Body of pancreas (tissue), 4 donors: ENCODE measurements around the gene SPAG9. TPM values are rescaled to one million over a fixed set of nuclear protein-coding genes. Genes with fewer than 3 reads are reported as not detected.

Experiments used
- ATAC-seq: fragments of 150-250 bp; one replicate; pipeline ENCODE4 v1.9.1; 2016
- DNase-seq, 4 donors: peaks; one replicate each; pipeline ENCODE4 v3.0.0-alpha.2; 2019
- H3K27ac ChIP-seq, 4 donors: fragments of 200-600 bp; sonication (generic); 1 replicate in 3 of 4; 2 replicates in 1 of 4; pipeline versions ENCODE4 v1.5.1 to v1.6.1; 2016 to 2019; ENCODE audit warnings: mild to moderate bottlenecking in 1 of 4, mixed read lengths in 1 of 4, moderate library complexity in 1 of 4
- H3K27me3 ChIP-seq, 2 donors: fragments of 200-600 bp; sonication (generic); one replicate each; pipeline ENCODE4 v1.6.0; 2016; ENCODE audit warnings: mild to moderate bottlenecking in 1 of 2
- H3K36me3 ChIP-seq, 2 donors: fragments of 200-600 bp; sonication (generic); replicated peaks in 1 of 2; 2 replicates each; pipeline ENCODE4 v1.5.1; 2016; ENCODE audit warnings: low read depth in 2 of 2; ENCODE audit not compliant: insufficient read depth in 1 of 2
- H3K4me1 ChIP-seq: fragments of 200-600 bp; sonication (generic); one replicate; pipeline ENCODE4 v1.6.0; 2016
- H3K4me3 ChIP-seq, 2 donors: fragments of 200-600 bp; sonication (generic); 1 replicate in 1 of 2; 2 replicates in 1 of 2; pipeline ENCODE4 v1.5.1; 2016 to 2019
- H3K9me3 ChIP-seq, 3 donors: fragments of 200-600 bp; sonication (generic); 1 replicate in 2 of 3; 2 replicates in 1 of 3; pipeline ENCODE4 v1.5.1; 2016
- POLR2A ChIP-seq, 3 donors: fragments of 450-650 bp; IDR thresholded peaks; one replicate each; pipeline ENCODE4 v1.6.1; 2016; ENCODE audit warnings: antibody characterized with exemption in 3 of 3, mild to moderate bottlenecking in 2 of 3
- WGBS, 2 donors: methylation state at CpG; one replicate each; pipeline ENCODE4 v1.1.5; 2017; 5-methylcytosine and 5-hydroxymethylcytosine counted together
- intact Hi-C: fragments of 100-400 bp; cut with DNase I; formaldehyde crosslinking; loops from one replicate; pipeline ENCODE4 v1.15.1; 2023
- total RNA-seq, 2 donors: library from RNA; depleted of rRNA; stranded (reverse); fragments of >200 nt; gene quantifications; one replicate each; pipeline ENCODE4 v1.1.0, GENCODE V29; 2016
- TF ChIP-seq, protein P1 (sequence below), 7 experiments: fragments of 450-650 bp in 4 of 7; fragments of 200-600 bp in 3 of 7; sonication (generic) in 3 of 7; IDR thresholded peaks; one replicate each; pipeline ENCODE4 v1.5.1; 2016 to 2019; ENCODE audit warnings: antibody characterized with exemption in 7 of 7

Gene SPAG9
- total RNA-seq, 2 donors from 2014 or later = 49.8 to 76.8 TPM

DNA sequence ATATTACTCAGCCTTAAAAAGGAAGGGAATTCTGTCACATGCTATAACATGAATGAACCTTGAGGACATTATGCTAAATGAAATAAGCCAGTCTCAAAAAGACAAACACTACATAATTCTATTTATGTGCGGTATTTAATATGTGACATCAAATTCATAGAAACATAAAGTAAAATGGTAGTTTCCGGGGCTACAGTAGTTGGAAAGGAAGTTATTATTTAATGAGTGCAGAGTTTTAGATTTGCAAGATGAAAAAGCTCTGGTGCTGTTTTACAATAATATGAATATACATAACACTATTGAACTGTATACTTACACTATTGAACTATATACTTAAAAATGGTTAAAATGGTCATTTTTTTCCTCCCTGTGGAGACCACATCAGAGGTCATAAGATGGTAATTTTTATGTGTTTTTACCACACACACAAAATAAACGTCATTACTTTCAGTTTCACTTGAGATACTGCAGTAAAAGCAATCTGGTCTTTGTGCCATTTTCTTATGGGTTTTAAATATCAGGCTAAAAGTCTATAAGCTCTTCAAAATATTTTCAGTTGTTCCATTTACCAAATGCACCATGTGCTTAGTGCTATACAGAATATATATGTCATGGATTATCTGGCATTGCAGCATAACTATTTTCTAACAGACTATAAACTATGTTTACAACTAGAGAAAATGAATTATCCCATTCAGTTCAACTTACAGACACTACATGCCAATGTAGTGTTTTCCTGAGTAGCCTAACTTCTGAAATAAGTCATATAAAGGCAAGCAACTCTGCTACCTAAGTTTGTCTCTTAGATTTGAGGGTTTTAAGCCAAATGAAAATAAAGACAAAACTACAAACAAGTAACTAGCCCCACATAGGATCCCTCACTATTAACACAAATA is 90.9 kb downstream of the SPAG9 start:
- H3K9me3 ChIP-seq = no peaks in the 10 kb centered on the region
- H3K27ac ChIP-seq = peak overlapping the region in 3 of 4 donors; percentile 9 to 69 (median 31)
- no peaks in the 10 kb centered on the region for H3K36me3 ChIP-seq
- no peak for ATAC-seq
- H3K27me3 ChIP-seq = no peaks in the 10 kb centered on the region
- 50 to 58% methylated on average over 3 of the region's 3 CpGs for WGBS, 2 donors
- DNase-seq = no peak
- no peak for TF ChIP-seq POLR2A (IDR thresholded peaks at IDR 0.05)
- TF ChIP-seq, protein P1, sequence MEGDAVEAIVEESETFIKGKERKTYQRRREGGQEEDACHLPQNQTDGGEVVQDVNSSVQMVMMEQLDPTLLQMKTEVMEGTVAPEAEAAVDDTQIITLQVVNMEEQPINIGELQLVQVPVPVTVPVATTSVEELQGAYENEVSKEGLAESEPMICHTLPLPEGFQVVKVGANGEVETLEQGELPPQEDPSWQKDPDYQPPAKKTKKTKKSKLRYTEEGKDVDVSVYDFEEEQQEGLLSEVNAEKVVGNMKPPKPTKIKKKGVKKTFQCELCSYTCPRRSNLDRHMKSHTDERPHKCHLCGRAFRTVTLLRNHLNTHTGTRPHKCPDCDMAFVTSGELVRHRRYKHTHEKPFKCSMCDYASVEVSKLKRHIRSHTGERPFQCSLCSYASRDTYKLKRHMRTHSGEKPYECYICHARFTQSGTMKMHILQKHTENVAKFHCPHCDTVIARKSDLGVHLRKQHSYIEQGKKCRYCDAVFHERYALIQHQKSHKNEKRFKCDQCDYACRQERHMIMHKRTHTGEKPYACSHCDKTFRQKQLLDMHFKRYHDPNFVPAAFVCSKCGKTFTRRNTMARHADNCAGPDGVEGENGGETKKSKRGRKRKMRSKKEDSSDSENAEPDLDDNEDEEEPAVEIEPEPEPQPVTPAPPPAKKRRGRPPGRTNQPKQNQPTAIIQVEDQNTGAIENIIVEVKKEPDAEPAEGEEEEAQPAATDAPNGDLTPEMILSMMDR (IDR thresholded peaks at IDR 0.05) = no peak
- intact Hi-C loops = no loop called here
- no peak overlapping the region for H3K4me3 ChIP-seq
- no peaks in the 10 kb centered on the region for H3K4me1 ChIP-seq

DNA sequence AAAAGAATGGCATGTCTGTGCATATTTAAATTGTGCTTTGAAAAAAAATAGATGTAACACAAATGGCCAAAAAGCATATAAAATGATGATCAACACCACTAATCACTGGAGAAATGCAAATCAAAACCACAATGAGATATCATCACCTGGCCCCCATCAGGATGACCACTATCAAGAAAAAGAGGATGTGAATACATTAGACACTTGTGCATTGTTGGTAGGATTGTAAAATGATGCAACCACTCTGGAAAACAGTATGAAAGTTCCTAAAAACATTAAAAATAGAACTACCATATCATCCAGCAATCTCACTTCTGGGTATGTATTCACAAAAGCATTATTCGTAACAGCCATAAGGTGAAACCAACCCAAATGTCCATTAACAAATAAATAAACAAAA is 91.5 kb downstream of the SPAG9 start:
- H3K4me1 ChIP-seq = no peaks in the 10 kb centered on the region
- no peaks in the 10 kb centered on the region for H3K9me3 ChIP-seq
- no peaks in the 10 kb centered on the region for H3K36me3 ChIP-seq
- no peak overlapping the region for H3K4me3 ChIP-seq
- WGBS, 2 donors = 63 to 85% methylated on average over 1 of the region's 1 CpG
- H3K27me3 ChIP-seq = no peaks in the 10 kb centered on the region
- no peak for TF ChIP-seq POLR2A (IDR thresholded peaks at IDR 0.05)
- TF ChIP-seq, protein P1 (IDR thresholded peaks at IDR 0.05) = no peak
- intact Hi-C loops = no loop called here
- peak overlapping the region in 3 of 4 donors; percentile 5 to 69 (median 31) for H3K27ac ChIP-seq
- ATAC-seq (no peak), DNase-seq (no peak)

DNA sequence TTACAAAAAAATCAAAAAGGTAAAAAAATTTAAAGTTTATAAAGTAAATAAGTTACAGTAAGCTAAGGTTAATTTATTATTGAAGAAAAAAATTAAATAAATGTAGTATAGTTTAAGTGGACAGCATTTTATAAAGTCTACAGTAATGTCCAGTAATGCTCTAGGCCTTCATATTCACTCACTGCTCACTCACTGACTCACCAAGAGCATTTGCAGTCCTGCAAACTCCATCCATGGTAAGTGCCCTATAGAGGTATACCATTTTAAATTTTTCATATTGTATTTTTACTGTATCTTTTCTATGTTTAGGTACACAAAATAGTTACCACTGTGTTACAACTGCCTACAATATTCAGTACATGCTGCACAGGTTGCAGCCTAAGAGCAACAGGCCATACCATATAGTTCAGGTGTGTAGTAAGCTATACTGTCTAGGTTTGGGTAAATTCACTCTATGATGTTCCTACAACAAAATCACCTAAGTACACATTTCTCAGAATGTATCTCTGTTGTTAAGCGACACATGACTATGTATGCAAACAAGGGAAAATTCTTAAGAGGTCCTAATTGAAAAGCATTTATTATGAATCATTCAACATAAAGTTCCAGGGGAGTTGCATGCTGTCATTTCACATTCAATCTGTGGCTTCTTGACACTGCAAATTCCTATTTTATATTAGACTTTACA is 92.3 kb downstream of the SPAG9 start:
- Histone ChIP-seq H3K4me1 (no peaks in the 10 kb centered on the region), H3K27me3 (no peaks in the 10 kb centered on the region), H3K27ac (no peak overlapping the region), H3K4me3 (no peak overlapping the region), H3K36me3 (no peaks in the 10 kb centered on the region), H3K9me3 (no peaks in the 10 kb centered on the region)
- ATAC-seq (no peak), DNase-seq (no peak)
- intact Hi-C loops = no loop called here
- WGBS, 2 donors = 93 to 96% methylated on average over 1 of the region's 1 CpG
- TF ChIP-seq, protein P1 (IDR thresholded peaks at IDR 0.05) = no peak
- no peak for TF ChIP-seq POLR2A (IDR thresholded peaks at IDR 0.05)

DNA sequence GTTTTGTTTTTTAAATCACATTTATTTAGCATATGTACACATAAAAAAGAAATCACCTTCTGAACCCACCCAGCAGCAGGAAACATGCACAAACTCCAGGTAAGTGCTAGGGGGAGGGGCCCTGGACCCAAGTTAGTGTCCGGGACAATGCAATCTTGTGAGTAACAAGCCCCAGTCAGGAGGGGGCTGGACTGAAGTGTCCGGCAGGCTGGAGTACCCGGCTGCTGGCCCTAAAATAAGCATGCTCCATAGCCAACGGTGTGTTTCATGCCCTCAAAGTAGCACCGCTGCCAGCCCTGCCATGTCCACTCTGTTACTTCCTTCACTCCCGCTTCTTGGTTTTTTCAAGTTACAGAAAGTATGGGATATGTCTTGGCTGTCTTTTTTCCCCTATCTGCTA is 102.1 kb downstream of the SPAG9 start:
- H3K4me1 ChIP-seq = peaks cover 4% of the 10 kb centered on the region
- no peaks in the 10 kb centered on the region for H3K9me3 ChIP-seq
- intact Hi-C loops = no loop called here
- no peak overlapping the region for H3K4me3 ChIP-seq
- ATAC-seq (no peak), DNase-seq (no peak)
- H3K27me3 ChIP-seq = no peaks in the 10 kb centered on the region
- H3K36me3 ChIP-seq = peaks cover 2 to 5% of the 10 kb centered on the region in 2 donors
- 89% methylated on average over 6 of the region's 6 CpGs for WGBS, 2 donors
- no peak for TF ChIP-seq POLR2A (IDR thresholded peaks at IDR 0.05)
- TF ChIP-seq, protein P1 (IDR thresholded peaks at IDR 0.05) = no peak
- H3K27ac ChIP-seq = no peak overlapping the region
